PC-3 (cell line): Measurements from ENCODE around the gene ADIG. TPM values are rescaled to one million over a fixed set of nuclear protein-coding genes. Genes with fewer than 3 reads are reported as not detected.

Source experiments
- ATAC-seq: fragments of 200-7000 bp; cut with Tn5 transposase; 2 replicates; pipeline ENCODE4 v1.9.1; 2020; ENCODE audit warnings: mild to moderate bottlenecking, moderate library complexity
- BruUV-seq: library from RNA; stranded (reverse); fragments of 400-500 nt; replicated peaks from 2 replicates; lab custom pipeline; 2021; lab: Mats Ljungman, UMichigan
- CTCF ChIA-PET: fragments of 300-600 bp; sonication (Branson Sonifier 250); formaldehyde crosslinking; loops from one replicate; lab custom pipeline; 2022; ENCODE audit warnings: antibody characterized with exemption; lab: Charles Lee
- POLR2A ChIA-PET: fragments of 300-600 bp; sonication (Branson Sonifier 250); formaldehyde crosslinking; loops from one replicate; lab custom pipeline; 2022; ENCODE audit warnings: antibody characterized with exemption; ENCODE audit not compliant: unreplicated experiment; lab: Charles Lee
- DNase-seq: peaks from one replicate; pipeline ENCODE4 v3.0.0-alpha.2; 2015
- H2AFZ ChIP-seq: fragments of 300-600 bp; sonication (generic); 2 replicates; pipeline ENCODE4 v1.6.0; 2016; ENCODE audit warnings: antibody characterized with exemption, low read length
- H3F3A ChIP-seq: fragments of 300-600 bp; sonication (generic); one replicate; pipeline ENCODE4 v1.6.0; 2017; ENCODE audit warnings: antibody characterized with exemption, low read length, control low read depth, mild to moderate bottlenecking; ENCODE audit not compliant: unreplicated experiment
- H3K27ac ChIP-seq: fragments of 300-600 bp; sonication (generic); 2 replicates; pipeline ENCODE4 v1.5.1; 2016; ENCODE audit warnings: mild to moderate bottlenecking, low read length
- H3K27me3 ChIP-seq: fragments of 300-600 bp; sonication (generic); 2 replicates; pipeline ENCODE4 v1.6.1; 2016; ENCODE audit warnings: low read length, mixed read lengths
- H3K36me3 ChIP-seq: fragments of 300-600 bp; sonication (generic); 2 replicates; pipeline ENCODE4 v1.6.1; 2016; ENCODE audit warnings: low read depth, mixed run types, low read length, mixed read lengths
- H3K4me1 ChIP-seq: fragments of 300-600 bp; sonication (generic); 2 replicates; pipeline ENCODE4 v1.5.1; 2016; ENCODE audit warnings: low read length; ENCODE audit not compliant: insufficient read depth
- H3K4me2 ChIP-seq: fragments of 300-600 bp; sonication (generic); 2 replicates; pipeline ENCODE4 v1.6.0; 2016; ENCODE audit warnings: low read length
- H3K4me3 ChIP-seq: fragments of 300-600 bp; sonication (generic); 2 replicates; pipeline ENCODE4 v1.5.1; 2016; ENCODE audit warnings: mild to moderate bottlenecking, low read length, mixed read lengths
- H3K79me2 ChIP-seq: fragments of 300-600 bp; sonication (generic); 2 replicates; pipeline ENCODE4 v1.6.1; 2017; ENCODE audit warnings: low read length, mixed read lengths
- H3K9ac ChIP-seq: fragments of 300-600 bp; sonication (generic); 2 replicates; pipeline ENCODE4 v1.6.0; 2016; ENCODE audit warnings: mild to moderate bottlenecking, low read length
- H3K9me2 ChIP-seq: fragments of 300-600 bp; sonication (generic); replicated peaks from 2 replicates; pipeline ENCODE4 v1.6.1; 2016; ENCODE audit warnings: mixed run types, low read length, mixed read lengths
- H3K9me3 ChIP-seq: fragments of 300-600 bp; sonication (generic); 2 replicates; pipeline ENCODE4 v1.6.1; 2016; ENCODE audit warnings: low read length, mixed read lengths
- H4K20me1 ChIP-seq: fragments of 300-600 bp; sonication (generic); 2 replicates; pipeline ENCODE4 v1.6.1; 2016; ENCODE audit warnings: low read length, mixed read lengths
- CTCF ChIP-seq: fragments of 300-600 bp; sonication (generic); conservative IDR thresholded peaks from 2 replicates; pipeline ENCODE4 v1.5.1; 2017; ENCODE audit warnings: antibody characterized with exemption, low read depth, mild to moderate bottlenecking, low read length
- EZH2 ChIP-seq: fragments of 300-600 bp; sonication (generic); IDR thresholded peaks from one replicate; pipeline ENCODE4 v1.6.1; 2017; ENCODE audit warnings: antibody characterized with exemption, mild to moderate bottlenecking, low read length; ENCODE audit not compliant: unreplicated experiment
- EZH2phosphoT487 ChIP-seq: fragments of 300-600 bp; sonication (generic); IDR thresholded peaks from 2 replicates; pipeline ENCODE4 v1.6.1; 2018; ENCODE audit warnings: mild to moderate bottlenecking, antibody characterized with exemption, low read length, borderline replicate concordance
- intact Hi-C: fragments of 100-400 bp; cut with micrococcal nuclease; formaldehyde crosslinking; loops from 2 replicates; pipeline ENCODE4 v1.9.0; 2023
- total RNA-seq: library from RNA; depleted of rRNA; stranded (reverse); fragments of >200 nt; gene quantifications from 2 replicates; pipeline ENCODE4 v1.2.3, GENCODE V29; 2014

ADIG gene
- total RNA-seq, 1 experiment from 2014 or later: not detected

GRCh38 chr20:38569747-38570525 lies 11.1 kb upstream of the ADIG start:
- CTCF ChIA-PET: no interaction called here
- Histone ChIP-seq H3F3A (no peaks in the 10 kb centered on the region), H3K4me3 (no peak overlapping the region), H3K4me1 (no peaks in the 10 kb centered on the region), H3K27ac (no peak overlapping the region), H2AFZ (no peak overlapping the region), H3K27me3 (no peaks in the 10 kb centered on the region), H3K79me2 (no peaks in the 10 kb centered on the region), H3K9me2 (no peaks in the 10 kb centered on the region), H3K9ac (no peak overlapping the region), H3K4me2 (no peak overlapping the region), H4K20me1 (no peaks in the 10 kb centered on the region), H3K36me3 (peaks cover 37% of the 10 kb centered on the region), H3K9me3 (no peaks in the 10 kb centered on the region)
- BruUV-seq: no TSS peak
- POLR2A ChIA-PET: no interaction called here
- intact Hi-C loops: no loop called here
- DNase-seq: no peak
- TF ChIP-seq EZH2 (no peak), EZH2phosphoT487 (no peak), CTCF (no peak)
- ATAC-seq: no peak

DNA sequence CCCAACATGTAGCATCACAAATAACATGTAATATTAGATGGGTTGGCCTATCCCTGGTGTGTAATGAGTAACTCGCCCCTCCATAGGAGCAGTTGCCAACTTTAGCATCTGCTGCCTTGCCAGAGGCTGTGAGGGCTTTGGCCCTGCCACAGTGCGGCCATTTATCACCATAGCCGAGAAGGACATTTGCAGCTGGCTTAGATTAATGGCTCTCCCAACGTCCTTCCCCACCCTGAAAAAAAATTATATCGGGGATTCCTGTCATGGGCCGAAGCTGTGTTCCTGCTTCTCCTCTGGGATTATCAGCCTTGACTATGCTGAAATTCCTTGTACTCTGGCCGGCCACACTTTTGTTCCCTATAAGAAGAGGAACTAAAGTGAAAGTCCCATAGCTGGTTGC lies 7.6 kb upstream of the ADIG start:
- ATAC-seq: no peak
- intact Hi-C loops: no loop called here
- no TSS peak for BruUV-seq
- H3K4me3 ChIP-seq: no peak overlapping the region
- H3K9me2 ChIP-seq: no peaks in the 10 kb centered on the region
- H3K27me3 ChIP-seq: no peaks in the 10 kb centered on the region
- H4K20me1 ChIP-seq: no peaks in the 10 kb centered on the region
- no peak for DNase-seq
- H3K9ac ChIP-seq: no peak overlapping the region
- H2AFZ ChIP-seq: no peak overlapping the region
- no peaks in the 10 kb centered on the region for H3K9me3 ChIP-seq
- no peaks in the 10 kb centered on the region for H3K79me2 ChIP-seq
- no peak overlapping the region for H3K4me2 ChIP-seq
- H3K36me3 ChIP-seq: peaks cover 35% of the 10 kb centered on the region
- H3K4me1 ChIP-seq: no peaks in the 10 kb centered on the region
- H3K27ac ChIP-seq: no peak overlapping the region
- CTCF ChIA-PET: interaction anchor here (0.6 kb wide), 1 partner anchor 55 kb away, joined by 5 read pairs; no protein-coding TSS in a partner anchor
- TF ChIP-seq CTCF: no peak
- H3F3A ChIP-seq: no peaks in the 10 kb centered on the region
- POLR2A ChIA-PET: no interaction called here

DNA sequence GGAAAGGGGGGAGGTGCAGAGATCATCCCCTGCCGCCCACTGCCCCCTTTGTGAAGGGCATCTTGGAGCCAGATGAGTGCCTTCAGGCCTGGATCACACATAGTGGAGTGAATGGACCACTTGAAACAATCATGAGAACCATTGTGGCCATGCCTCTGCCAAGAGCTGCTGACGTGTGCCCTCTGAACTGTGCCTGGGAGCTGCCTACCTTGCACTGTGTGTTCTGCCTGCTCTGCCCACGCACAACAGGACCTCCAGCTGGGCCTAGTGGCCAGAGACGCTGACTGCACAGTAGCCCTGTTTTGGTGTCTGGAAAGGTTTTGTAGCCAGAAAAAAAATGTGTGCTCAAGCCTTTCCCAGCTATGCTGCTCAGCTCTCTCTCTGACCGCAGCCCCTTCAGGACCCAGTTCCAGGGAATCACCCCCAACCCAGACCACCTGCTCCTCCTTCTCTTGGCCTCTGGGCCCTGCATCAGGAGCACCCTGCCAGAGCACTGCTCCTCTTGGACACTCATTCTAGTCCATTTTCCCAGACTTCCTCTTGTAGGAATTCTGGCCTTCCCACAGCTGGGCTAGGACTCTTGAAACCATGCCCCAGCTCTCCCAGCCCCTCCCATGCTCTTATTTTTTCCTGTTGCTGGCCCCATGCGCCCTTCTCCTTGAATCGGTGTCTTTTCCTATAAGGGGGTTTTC lies 1.6 kb upstream of the ADIG start:
- ChIA-PET CTCF (no interaction called here), POLR2A (no interaction called here)
- H3K27ac ChIP-seq: no peak overlapping the region

More for the DNA sequence above, 1.6 kb upstream of the ADIG start:
- intact Hi-C loops: no loop called here
- Histone ChIP-seq H3F3A (no peaks in the 10 kb centered on the region), H4K20me1 (no peaks in the 10 kb centered on the region), H3K27me3 (no peaks in the 10 kb centered on the region), H2AFZ (no peak overlapping the region), H3K9me3 (no peaks in the 10 kb centered on the region), H3K4me2 (no peak overlapping the region), H3K4me3 (no peak overlapping the region), H3K9ac (no peak overlapping the region), H3K79me2 (no peaks in the 10 kb centered on the region), H3K9me2 (no peaks in the 10 kb centered on the region), H3K36me3 (peaks cover 17% of the 10 kb centered on the region), H3K4me1 (no peaks in the 10 kb centered on the region)
- DNase-seq: no peak
- TF ChIP-seq CTCF (no peak), EZH2phosphoT487 (no peak), EZH2 (no peak)
- no peak; the same call in 1 of the 2 replicates for ATAC-seq
- BruUV-seq: no TSS peak
